C4-2B (cell line): ENCODE measurements around the gene PTCH1.

ENCODE experiments used
- H3K27ac ChIP-seq: fragments of 450-650 bp; 2 replicates; pipeline ENCODE4 v1.5.1; 2017
- CTCF ChIP-seq: fragments of 450-650 bp; conservative IDR thresholded peaks from 2 replicates; pipeline ENCODE4 v1.5.1; 2017; ENCODE audit warnings: mild to moderate bottlenecking
- ZFX ChIP-seq: fragments of 450-650 bp; IDR thresholded peaks from 2 replicates; pipeline ENCODE4 v1.6.1; 2017

The PTCH1 gene

GRCh38 chr9:95511952-95512708 is 4.6 kb downstream of the PTCH1 start:
- peak overlapping the region; percentile 98 for H3K27ac ChIP-seq
- no peak for TF ChIP-seq ZFX
- no peak for TF ChIP-seq CTCF

GRCh38 chr9:95511616-95511931 is 5.2 kb downstream of the PTCH1 start:
- H3K27ac ChIP-seq: peak overlapping the region; percentile 98
- TF ChIP-seq CTCF (no peak), ZFX (no peak)

- TF ChIP-seq ZFX: peak; percentile 24; the same call in 1 of the 2 replicates
- no peak for TF ChIP-seq CTCF
- H3K27ac ChIP-seq: peak overlapping the region; percentile 98
Observed at GRCh38 chr9:95510709-95511615, 5.8 kb downstream of the PTCH1 start.

- H3K27ac ChIP-seq: peak overlapping the region; percentile 98
- TF ChIP-seq ZFX: no peak
- no peak for TF ChIP-seq CTCF
Observed at GRCh38 chr9:95509851-95510708, 6.7 kb downstream of the PTCH1 start.

- no peak for TF ChIP-seq CTCF
- no peak for TF ChIP-seq ZFX
- peak overlapping the region; percentile 98 for H3K27ac ChIP-seq
Observed at GRCh38 chr9:95508968-95509850, 7.6 kb downstream of the PTCH1 start.

- peak overlapping the region; percentile 98 for H3K27ac ChIP-seq
- TF ChIP-seq CTCF (no peak), ZFX (peak; percentile 38; the same call in 1 of the 2 replicates)
Observed at GRCh38 chr9:95508242-95508967, 8.4 kb downstream of the PTCH1 start.
